Ecto neural progenitor cell (in vitro differentiated cells): ENCODE data around the gene MT1A.
A peak's percentile ranks its signal among the peaks of the same experiment; 100 is the strongest.
"Not testable (repeated sequence)": the region's sequence is repeated elsewhere in the genome, so short reads cannot be mapped to it uniquely, and the experiment has no call there.

Experiments used
- DNase-seq: peaks from one replicate; pipeline ENCODE4 v3.0.0-alpha.2; 2018; ENCODE audit warnings: low spot score

The MT1A gene

DNA sequence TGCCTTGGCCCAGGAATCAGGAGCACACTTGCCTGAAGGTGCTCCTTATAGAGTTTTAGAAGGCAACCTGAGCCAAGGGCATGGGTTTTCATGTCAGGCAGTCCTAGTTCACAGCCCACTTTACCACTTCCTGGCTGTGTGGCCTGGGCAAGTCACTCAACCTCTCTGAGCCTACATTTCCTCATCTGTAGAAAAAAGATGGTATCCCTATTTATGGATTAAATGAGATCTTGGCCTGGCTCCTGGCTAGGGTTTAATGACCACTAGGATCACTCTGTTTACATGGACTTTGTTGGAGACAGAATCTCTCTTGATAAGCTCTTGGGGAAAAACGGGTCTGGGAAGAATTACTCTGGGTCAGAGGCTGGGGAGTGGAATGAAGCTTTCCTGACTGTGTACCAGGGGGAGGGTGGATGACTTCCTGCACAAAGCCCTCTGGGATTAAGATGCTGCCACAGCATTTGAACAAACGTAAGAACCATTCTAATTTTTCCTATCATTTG is 27.8 kb upstream of the MT1A start:
- no peak for DNase-seq

DNA sequence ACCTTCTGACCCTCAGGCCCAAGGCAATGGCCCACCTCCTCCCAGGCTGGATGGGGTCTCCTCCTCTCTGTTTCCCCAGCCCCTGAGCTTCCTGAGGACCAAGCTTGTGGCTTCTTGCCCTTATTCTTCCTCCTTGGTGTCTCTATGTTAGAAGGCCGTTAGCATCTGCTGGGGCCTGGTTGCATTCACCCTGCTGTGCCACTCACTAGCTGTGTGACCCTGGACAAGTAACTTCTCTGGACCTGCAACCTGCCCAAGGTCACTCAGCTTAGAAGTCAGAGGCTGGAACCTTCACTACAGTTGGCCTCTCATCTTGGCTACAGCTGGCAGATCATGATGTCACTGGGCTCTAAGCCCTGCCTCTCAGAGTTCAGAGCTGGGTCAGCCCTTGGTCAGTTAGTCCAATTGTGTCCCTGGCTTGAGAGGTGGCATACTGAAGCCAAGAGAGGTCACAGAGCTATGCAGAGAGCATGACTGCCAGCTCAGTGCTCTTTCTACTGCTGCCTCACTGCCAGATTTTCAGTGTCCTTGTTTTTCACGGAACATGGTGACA is 27.1 kb upstream of the MT1A start:
- DNase-seq = no peak

DNA sequence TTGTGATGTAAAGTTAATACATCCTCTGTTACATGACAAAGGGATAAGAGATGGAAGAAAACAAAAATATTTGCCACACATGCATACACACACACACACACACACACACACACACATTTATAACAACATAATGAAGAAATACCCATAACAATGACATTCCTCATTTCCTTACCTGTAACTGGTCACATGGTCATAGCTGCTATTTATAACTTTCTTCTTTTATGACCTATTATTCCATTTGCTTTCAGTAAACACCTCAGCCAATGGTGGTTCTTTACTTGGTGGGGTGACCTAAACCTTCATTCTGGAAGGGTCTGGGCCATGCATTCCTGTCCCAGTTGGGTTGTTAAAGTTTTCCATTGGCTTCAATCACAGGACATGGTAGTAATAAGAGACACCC is 24.8 kb upstream of the MT1A start:
- DNase-seq = no peak

DNA sequence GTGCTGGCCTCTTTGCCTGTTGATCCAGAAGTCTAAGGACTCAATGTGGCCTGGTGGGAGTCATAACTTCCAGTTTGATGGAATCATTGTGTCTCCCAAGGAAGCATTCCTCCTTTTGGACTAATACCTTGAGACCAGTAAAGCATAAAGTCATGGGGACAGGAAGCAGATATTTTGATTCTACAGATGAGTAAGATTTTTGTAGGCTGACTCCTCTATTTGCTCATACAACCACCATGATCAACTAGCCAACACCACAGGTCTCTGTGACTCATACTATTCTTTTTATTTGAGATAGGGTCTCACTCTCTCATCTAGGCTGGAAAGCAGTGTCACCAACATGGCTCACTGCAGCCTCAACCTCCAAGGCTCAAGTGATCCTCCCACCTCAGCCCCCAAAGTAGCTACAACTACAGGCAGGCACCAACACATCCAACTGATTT is 23.9 kb upstream of the MT1A start:
- no peak for DNase-seq

DNA sequence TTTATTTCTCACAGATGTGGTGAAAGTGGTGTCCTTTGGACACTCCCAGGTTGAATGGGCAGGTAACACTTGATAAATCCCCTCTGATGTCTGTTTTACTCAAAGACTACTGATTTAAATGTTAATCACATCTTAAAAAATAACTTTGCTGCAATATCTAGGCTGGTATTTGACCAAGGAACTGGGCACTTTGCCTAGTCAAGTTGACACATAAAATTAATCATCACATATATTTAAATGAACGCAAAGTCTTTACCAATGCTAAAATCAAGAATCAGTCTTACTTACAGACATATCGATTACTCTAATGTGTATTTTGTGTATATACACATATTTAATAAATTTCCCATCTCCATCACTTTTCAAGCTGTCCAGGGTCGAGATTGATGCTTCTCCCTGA is 23.1 kb upstream of the MT1A start:
- DNase-seq = no peak

- no peak for DNase-seq
Observed at GRCh38 chr16:56616608-56617211, 21.8 kb upstream of the MT1A start.

DNA sequence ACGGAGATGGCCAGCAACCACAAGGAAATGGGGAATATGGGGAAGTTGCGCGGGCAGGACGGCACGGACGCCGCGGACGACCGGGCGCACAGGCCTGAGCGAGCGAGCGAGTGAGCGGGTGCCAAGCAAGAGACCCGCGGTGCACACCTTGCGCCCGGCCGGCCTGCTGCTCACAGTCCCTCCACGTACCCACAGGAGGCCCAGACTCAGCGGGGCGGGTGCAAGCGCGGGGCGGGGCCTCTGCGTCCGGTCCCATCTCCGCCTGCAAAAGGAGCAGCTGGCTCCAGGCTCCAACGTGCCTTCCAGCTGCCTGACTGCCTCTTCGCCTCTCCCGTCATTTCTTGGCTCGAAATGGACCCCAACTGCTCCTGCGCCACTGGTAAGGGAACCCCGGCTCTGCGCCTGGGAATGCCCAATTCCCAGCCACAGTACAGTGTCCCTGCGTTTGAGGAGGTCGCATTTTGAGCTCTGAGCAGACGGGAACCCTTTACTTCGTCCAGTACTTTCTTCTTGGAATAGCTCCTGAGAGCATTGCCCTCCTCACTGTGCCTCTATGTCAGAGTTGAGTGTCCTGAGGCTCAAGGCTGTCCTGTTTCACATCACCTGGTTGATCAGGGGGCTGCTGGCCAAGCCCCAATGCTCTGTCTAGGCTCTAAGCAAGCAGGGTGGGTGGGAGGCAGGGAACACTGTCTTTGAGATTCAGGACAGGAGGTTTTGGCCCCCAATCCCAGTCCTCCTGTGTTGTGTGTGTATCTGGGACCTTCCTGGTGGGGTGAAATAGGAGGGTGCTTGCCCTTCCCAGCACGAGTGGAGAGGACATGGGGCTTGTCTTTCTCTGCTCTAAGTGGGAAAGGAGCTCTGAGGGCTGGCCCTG is 21.0 kb upstream of the MT1A start:
- DNase-seq = peak; percentile 66

- no peak for DNase-seq
Observed at GRCh38 chr16:56618138-56618537, 20.3 kb upstream of the MT1A start.

DNA sequence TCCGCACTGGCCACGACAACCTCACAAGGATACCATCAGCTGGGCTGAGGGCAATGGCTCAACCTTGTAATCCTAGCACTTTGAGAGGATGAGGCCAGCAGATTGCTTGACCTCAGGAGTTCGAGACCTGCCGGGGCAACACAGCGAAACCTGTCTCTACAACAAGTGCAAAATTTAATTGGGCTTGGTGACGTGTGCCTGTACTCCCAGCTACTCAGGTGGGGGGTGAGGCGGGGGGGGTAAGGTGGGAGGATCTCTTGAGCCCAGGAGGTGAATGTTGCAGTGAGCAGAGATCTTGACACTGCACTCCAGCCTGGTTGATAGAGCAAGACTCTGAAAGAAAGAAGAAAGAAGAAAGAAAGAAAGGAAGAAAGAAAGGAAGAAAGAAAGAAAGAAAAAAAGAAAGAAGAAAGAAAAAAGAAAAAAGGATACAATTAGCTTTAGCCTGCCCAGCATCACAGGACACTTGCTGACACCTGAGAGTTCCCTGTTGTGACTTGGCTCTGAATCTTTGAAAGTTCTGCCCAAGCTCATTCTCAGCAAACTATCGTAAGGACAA is 18.0 kb upstream of the MT1A start:
- no peak for DNase-seq

GRCh38 chr16:56621665-56622445 is 16.6 kb upstream of the MT1A start:
- DNase-seq = not testable (repeated sequence)

DNA sequence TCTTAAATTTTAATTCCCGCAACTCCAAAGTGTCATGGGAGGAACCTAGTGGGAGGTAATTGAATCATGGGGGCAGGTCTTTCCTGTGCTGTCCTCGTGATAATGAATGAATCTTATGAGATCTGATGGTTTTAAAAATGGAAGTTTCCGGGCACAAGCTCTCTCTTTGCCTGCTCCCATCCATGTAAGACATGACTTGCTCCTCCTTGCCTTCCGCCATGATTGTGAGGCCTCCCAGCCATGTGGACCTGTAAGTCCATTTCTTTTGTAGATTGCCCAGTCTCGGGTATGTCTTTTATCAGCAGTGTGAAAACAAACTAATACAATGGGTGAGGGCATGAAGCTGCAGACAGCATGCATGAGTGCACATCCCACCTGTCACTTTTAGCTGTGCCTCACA is 15.3 kb upstream of the MT1A start:
- DNase-seq = not testable (repeated sequence)

DNA sequence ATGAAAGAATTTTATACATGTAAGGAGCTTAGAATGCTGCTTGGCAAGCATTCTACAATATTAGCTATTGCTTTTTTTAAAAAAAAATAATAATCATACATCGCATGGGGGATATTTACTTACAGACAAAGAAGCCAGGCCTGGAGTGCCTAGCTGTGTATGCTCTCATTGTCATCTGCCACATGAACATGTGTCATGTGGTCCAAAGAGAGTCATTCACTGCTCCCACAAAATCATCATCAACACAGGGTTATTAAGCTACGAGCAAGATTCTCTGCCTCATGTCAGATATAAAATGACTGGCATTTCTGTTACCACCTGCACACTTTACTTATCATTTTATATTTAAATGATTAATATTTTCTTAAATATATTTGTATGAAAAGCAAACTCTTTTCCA is 14.8 kb upstream of the MT1A start:
- DNase-seq = no peak

DNA sequence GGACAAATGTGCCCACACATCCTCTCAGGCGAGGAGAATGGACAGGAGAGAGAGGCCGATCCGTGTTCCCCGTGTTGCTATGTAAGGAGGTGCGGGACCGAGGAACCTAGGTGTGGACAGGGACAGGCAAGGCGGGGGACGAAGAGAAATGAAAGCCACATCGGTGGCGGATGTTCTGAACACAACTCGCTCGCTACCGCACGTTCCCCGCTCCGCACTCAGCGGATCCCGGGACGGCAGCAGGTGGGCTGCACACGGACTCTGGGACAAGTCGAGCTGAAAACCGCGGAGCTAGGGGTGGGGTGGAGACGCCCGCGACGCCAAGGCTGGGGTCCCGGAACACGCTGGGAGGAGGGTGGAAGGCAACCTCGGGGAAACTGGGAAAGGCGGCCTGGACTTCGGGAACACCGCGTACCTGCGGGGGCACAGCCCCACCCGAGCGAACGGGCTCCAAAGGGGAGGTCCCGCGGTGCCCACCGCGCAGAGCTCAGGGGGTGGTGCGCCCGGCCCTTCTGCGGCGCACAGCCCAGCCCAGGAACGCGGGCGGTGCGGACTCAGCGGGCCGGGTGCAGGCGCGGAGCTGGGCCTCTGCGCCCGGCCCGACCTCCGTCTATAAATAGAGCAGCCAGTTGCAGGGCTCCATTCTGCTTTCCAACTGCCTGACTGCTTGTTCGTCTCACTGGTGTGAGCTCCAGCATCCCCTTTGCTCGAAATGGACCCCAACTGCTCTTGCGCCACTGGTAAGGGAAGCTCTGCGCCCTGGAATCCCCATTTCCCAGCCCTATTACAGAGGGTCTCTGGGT is 13.1 kb upstream of the MT1A start, which contains the start of gene MT1E:
MT1E (plus strand) TSS at position 642 of the 803 bp plus-strand sequence; CDS start at position 713, 71 bp downstream.
- DNase-seq = no peak

DNA sequence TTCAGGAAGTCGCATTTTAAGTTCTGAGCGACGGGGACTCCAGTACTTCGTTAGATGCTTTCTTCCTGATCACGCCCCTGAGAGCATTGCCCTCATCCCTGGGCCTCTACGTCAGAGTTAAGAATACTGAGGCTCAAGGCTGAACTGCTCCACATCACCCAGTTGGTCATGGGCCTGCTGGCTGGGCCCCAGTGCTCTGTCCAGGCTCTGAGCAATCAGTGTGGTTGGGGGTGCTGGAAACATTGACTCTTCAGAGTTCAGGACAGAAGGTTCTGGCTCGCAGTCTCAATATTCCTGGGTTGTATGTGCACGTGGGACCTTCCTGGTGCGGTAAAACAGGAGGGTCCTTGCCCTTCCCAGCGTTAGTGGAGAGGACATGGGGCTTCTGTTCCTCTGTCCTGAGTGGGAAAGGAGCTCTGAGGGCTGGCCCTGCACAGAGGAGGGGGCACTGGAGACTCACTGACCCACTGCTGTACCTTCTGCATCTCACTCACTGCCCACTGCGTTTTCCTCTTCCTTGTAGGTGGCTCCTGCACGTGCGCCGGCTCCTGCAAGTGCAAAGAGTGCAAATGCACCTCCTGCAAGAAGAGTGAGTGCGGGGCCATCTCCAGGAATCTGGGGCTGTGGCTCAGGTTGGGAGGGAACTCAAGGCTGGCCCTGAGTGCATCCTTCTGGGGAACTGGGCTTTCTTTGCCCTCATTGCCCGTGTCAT is 12.4 kb upstream of the MT1A start:
- no peak for DNase-seq

- no peak for DNase-seq
Observed at GRCh38 chr16:56626685-56627084, 11.8 kb upstream of the MT1A start.

DNA sequence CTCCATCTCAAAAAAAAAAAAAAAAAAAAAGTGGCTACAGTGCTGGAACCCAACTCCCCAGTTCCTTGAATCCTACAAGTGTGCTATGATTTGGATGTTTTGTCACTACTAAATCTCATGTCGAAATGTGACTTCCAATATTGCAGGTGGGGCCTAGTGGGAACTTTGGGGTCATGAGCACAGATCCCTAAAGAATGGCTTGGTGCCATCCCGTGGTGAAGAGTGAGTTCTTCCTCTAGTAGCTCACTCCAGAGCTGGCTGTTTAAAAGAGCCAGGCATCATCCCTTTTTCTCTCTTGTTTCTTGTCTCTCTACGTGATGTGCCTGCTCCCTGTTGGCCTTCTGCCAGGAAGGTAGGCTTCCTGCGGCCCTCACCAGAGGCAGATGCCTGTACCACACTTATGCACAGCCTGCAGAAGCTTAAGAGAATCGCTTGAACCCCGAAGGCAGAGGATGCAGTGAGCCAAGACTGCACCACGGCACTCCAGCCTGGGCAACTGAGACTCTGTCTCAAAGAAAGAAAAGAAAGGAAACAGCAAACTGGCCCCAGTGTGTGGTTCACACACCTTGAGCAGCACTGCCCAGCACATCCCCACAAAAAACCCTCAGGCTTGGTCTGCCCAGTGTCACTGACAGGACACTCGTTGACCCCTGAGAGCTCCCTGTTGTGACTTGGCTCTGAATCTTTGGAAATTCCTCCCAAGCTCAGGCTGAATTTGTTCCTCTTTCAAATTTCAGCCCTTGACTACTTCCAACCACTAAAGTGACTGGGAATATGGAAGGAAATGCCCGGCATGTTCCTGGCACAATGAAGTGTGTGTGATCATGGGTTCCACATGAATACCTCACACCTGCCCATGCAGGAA is 9.7 kb upstream of the MT1A start:
- no peak for DNase-seq

- no peak for DNase-seq
Observed at GRCh38 chr16:56629531-56629930, 8.9 kb upstream of the MT1A start.

DNA sequence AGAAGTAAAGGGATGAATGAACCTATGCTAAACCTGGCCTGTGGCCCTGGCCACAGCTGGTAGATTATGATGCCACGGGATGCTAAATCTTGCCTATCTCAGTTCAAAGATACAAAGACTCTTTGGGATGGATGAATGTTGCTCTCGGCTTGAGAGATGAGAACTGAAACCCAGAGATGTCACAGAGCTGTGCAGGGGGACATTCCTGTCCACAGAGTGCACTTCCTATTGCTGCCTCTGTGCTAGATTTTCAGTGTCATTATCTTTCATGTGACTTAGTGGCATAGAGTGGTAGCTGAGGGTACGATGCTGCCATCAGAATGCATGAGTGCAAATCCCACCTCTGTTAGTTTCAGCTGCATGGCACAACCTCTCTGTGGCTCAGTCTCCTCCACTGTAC is 8.3 kb upstream of the MT1A start:
- no peak for DNase-seq

GRCh38 chr16:56631197-56631596 is 7.3 kb upstream of the MT1A start:
- no peak for DNase-seq

DNA sequence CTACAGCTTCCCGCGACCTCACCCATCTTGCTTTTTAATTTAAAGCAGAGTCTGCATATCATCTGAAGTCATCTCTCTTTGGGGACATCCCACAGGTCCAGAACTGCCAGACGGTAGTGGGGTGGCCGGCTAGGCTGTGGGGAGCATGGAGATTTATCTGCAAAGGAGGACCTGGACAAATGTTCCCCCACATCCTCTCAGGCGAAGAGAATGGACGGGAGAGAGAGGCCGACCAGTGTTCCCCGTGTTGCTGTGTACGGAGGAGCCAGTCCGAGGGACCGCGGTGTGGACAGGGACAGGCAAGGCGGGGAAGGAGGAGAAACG is 6.7 kb upstream of the MT1A start:
- no peak for DNase-seq
